KOPT-K1 (cell line): ENCODE data around the gene LONP1.

ENCODE experiments used
- H3K27ac ChIP-seq: fragments of 200-600 bp; sonication (generic); 2 replicates; pipeline ENCODE4 v1.5.1; 2016; ENCODE audit warnings: antibody characterized with exemption, mild to moderate bottlenecking, low read depth, low read length; ENCODE audit not compliant: poor library complexity, severe bottlenecking
- H3K36me3 ChIP-seq: fragments of 200-600 bp; sonication (generic); 2 replicates; pipeline ENCODE4 v1.5.1; 2017; ENCODE audit warnings: antibody characterized with exemption, mild to moderate bottlenecking, low read length, moderate library complexity; ENCODE audit not compliant: insufficient read depth
- H3K9me3 ChIP-seq: fragments of 200-600 bp; sonication (generic); 2 replicates; pipeline ENCODE4 v1.5.1; 2017; ENCODE audit warnings: antibody characterized with exemption, low read length, mild to moderate bottlenecking; ENCODE audit not compliant: insufficient read depth, poor library complexity, severe bottlenecking

The LONP1 gene

DNA sequence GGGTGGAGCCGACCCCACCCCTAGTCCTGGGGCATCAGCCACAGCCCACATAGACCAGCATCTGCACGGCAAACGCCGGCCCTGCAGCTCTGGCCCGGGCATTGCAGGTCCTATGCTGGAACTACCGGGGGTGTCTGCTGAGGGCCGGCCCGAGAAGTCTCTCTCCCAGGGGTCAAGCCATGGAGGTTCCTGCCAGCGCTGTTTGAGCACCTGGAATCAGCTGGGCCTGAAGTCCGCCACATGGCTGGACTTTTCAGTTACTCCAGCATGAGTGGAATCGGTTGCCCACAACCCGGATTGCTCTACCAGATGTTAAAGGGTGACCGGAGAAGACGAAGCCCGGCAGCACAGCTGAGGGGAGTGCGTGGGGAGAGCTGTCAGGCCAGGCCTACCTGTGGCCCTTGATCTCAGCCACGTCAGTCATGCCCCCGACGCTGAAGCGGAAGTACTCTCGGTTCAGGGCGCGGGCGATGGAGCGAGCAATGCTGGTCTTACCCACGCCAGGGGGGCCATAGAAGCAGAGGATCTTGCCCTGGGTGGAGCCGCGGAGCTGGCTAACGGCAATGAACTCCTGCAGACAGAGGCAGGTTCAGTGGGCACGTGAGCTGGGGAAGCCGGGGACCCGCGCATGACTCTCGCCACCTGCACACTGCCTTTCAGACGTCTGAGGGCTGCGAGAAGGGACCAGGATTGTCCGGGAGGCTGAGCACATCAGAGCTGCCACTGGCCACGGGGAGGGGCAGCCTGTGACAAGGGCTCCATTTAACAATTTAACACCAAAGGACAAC is 21.1 kb downstream of the LONP1 start:
- H3K27ac ChIP-seq, result no peak overlapping the region
- peaks cover 85% of the 10 kb centered on the region for H3K36me3 ChIP-seq
- H3K9me3 ChIP-seq, result no peaks in the 10 kb centered on the region

DNA sequence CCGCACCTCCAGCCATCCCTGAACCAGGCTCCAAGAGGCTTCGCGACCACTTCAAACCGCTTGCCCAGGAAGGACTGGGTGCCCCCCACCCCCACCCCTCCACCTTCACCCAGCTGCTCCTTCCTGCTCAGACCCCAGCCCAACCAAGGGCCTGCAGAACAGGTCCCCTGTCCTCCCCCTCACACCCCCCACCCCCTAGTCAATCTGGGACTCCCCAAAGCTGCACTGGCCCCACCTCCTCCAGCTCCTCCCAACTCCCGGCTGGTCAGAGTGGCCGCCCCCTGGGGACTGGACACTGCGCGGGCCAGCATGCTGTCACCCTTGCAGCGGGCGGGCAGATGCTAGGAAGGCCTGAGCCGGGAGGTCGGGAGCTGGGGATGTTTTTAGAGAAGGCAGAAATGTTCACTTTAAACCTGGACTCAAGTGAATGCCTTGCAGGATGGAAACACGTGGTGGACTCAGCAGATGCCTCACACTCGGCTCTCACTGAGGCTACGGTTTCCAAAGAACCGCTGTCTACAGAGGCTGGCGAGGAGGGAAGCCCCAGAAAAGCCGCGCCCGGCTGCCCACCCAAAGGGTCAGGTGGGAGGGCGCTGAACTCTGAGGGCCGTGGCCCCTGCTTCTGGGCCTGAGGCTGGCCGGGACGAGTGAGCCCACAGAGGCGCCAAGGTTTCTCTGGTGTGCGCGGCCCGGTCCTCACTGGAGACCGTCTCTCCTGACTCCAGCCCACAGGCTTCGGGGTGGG is 21.9 kb downstream of the LONP1 start:
- Histone ChIP-seq H3K27ac (no peak overlapping the region), H3K36me3 (peaks cover 85% of the 10 kb centered on the region), H3K9me3 (no peaks in the 10 kb centered on the region)

DNA sequence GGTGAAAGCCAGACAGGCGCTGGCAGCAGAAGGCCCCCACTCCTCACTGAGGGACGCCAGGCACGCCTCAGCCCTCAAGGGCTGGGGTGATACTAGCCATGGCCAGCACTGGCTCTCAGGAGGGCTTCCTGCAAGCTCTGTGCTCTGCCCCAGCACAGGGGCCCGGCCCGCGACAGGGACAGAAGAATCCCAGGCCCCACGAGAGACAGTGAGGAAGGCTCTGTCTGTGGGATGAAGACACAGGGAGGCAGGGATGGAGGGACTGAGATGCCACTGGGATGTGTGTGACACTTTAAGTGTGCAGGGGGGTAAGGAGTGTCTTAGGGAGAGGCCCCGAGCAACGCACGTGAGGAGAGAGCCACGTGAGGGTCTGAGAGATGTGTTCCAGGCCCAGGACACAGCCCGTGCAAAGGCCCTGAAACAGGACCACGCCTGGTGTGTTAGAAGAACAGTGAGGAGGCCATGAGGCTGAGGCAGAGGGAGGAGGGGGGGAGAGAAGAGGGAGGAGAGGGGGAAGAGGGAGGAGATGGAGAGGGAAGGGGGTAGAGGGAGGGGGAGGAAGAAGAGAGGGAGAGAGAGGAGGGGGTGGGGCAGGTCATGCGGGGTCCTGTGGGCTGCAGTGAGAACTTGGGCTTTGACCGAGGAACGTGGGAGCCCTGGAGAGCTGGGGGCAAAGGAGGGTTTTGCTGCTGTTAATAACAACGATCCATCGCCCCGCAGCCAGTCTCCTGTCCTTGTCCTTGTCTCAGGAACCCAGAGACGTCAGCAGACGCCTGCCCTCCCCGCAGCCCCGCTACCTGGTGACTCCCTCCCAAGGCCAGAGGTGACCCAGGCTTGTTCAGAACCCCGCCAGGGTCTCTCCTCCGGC is 22.7 kb downstream of the LONP1 start:
- Histone ChIP-seq H3K27ac (no peak overlapping the region), H3K36me3 (peaks cover 90% of the 10 kb centered on the region), H3K9me3 (no peaks in the 10 kb centered on the region)

DNA sequence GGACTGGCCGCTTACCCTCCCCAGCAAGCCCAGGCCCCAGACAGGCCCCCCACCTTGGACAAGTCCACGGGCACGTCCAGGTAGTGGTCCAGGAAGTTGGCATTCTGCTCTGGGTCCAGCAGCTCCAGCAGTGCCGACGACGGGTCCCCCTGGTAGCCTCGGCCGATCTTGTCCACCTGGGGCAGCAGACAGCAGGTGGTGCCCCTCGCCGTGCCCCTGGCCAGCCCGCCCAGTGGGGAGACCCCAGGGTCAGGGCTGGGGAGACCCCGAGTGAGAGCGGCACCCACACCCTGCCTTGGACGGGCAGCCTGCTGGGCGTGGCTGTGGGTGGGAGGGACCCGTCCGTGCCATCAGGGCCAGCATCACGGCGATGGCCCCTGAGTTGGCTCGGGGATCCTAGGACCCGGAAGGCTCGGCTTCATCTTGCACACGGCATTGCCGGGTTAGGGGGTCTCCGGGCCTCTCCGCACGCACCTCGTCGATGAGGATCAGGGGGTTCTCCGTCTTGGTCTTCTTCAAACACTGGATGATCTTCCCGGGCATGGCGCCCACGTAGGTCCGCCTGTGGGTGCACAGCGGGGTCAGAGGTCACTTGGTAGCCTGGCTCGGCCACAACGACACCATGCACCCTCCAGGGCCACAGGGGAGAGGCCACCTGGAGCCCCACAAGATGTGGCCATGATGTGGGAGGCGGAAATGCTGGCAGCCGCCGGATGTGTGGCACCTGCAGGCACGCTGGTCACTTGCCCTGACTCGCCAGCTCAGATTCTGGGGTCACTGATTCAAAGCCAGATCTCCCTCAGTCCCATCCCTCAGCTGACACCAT is 23.5 kb downstream of the LONP1 start:
- Histone ChIP-seq H3K36me3 (peaks cover 99% of the 10 kb centered on the region), H3K27ac (no peak overlapping the region), H3K9me3 (no peaks in the 10 kb centered on the region)

DNA sequence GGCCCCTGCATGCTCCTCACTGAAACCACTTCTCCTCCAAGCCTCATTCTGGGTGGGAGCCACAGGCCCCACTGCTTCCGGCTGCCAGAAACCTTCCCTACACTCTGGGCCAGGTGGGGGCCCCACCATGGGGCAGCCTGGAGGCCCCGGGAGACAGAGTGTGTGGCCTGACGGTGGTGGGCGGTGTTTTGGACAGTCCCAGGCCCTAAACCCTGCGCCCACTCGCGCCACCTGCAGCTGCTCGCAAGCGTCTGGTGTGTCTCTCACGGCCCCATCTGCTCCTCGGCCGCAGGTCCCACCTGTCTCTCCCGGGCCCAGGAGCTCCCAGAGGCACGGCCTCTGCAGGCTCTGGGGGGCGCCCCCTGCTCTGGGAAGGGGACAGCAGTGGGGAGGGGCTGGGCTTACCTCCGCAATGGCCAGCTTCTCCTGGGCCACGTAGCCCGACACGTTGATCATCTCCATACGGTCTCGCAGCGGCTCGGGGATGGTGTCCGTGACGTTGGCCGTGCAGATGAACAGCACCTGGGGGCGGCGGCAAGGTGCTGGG is 24.2 kb downstream of the LONP1 start:
- H3K9me3 ChIP-seq, result no peaks in the 10 kb centered on the region
- H3K27ac ChIP-seq, result no peak overlapping the region
- peaks cover 99% of the 10 kb centered on the region for H3K36me3 ChIP-seq

DNA sequence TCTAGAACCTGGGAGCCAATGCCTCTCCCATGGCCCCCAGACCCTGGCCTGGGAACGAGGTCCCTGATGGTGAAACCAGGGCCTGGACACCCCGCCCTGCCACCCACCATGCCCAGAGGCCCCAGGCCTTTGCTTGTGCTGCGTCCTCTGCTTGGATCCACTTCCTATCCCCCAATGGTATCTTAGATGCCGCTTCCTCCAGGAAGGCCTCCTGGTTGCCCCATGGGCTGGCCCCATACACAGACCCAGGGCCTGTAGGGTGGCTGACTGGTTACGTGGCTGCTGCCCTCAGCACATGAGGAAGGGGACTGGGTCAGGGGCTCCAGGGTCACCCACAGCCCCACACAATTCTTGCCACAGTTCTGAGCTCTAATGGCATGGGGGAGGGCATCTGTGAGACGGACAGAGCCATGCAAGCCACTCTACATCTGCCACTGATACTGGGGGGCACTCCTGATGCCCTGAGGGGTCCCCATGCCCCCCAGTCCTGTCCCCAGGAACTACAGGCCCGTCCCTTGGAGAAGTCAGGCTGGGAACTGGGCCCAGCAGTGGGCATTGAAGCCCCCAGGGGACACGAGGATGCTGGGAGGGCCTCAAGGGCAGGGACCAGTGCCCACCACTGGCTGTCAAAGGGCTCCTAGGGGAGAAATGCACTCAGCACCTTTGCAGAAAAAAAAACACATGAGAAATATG is 24.8 kb downstream of the LONP1 start:
- Histone ChIP-seq H3K9me3 (no peaks in the 10 kb centered on the region), H3K27ac (no peak overlapping the region), H3K36me3 (peaks cover 92% of the 10 kb centered on the region)

DNA sequence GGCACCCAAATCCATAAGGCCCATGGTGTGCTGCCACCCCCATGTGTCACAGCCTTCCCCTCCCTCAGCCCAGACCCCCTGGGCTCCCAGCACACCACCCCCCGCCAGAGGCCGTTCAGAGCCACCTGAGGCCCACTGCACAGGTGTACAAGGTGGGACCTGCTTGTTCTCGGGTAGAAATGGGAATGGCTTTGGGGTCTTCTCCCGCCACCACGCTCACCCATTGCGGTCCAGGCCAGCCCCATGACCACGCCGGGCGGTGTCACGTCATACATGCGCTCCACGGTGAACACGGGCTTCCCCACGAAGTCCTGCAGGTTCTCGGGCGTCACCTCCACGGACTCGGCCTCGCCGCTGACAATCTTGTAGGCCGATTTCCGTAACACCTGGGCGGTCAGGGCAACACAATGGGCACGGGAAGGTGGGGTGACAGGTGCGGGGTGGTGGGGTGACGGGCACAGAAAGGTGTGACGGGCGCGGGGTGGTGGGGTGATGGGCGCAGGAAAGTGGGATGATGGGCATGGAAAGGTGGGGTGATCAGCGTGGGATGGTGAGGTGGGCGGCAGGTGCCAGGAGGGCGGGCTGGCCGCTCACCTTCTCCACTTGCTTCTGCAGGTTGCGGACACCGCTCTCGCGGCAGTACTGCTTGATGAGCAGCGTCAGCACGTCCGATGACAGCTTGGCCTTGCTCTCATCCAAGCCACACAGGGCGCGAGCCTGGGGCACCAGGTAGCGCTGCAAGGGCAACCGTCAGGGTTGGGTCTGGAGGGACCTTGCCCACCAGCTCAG is 25.6 kb downstream of the LONP1 start:
- Histone ChIP-seq H3K27ac (no peak overlapping the region), H3K9me3 (no peaks in the 10 kb centered on the region), H3K36me3 (peaks cover 86% of the 10 kb centered on the region)

DNA sequence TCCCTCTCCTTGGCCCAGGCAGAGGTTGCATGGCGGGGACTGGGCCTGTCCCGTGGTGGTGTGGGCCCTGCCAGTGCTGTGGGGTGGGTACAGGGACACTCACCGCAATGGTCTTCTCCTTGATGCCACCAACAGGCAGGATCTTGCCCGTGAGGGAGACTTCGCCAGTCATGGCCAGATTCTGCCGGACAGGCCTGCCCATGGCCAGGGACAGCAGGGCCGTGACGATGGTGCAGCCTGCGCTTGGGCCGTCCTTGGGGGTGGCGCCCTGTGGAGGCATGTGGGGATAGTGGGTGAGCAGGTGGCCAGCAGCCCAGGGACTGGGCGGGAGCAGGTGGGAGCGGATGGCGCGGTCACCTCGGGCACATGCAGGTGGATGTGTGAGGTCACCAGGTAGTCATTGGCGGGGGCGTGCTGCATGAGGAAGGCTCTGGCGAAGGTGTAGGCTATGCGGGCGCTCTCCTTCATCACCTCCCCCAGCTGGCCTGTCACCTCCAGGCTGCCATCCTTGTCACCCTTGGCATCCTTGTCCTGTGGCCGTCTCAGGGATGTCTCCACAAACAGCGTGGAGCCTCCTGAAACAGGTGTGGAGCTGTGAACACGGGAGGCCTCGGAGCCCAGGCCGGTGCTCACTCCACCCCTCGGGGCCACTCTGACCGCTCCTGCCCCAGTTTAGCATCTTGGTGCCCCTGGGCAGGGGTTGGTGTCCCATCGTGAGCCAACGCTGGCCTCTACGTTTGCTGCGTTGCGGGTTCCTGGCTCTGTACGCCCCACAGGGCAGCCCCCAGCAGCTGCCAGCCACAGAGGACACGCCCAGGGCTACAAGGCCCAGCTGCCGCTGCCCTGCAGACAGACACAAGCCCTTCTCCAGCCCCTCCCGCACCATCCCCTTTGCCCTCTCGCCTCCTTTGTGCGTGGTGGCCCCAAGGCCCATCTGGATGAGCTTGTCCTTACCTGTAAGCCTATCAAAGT is 26.5 kb downstream of the LONP1 start:
- H3K27ac ChIP-seq, result no peak overlapping the region
- H3K9me3 ChIP-seq, result no peaks in the 10 kb centered on the region
- peaks cover 78% of the 10 kb centered on the region for H3K36me3 ChIP-seq

DNA sequence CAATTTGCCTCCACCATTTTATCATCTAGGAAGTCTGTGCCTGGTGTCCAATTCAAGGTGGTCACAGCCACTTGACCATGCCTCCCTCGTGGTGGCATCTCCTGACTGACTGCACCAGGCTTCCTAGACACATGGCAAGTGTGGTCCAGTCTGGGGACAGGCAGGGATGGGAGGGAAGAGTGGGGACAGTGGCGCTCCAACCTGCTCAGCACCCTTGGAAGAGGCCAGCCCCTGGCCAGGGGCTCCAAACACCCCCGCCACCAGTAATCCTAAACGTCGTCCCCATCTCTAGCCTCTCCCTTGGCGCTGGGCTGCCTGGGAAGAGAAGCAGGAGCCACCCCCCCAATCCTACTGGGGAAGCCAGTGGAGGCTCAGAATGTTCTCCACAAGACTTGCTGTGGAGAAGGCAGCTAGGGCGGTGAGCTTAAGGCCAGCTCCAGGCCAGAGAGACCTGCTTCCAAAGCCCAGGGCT is 27.2 kb downstream of the LONP1 start:
- H3K36me3 ChIP-seq, result peaks cover 70% of the 10 kb centered on the region
- H3K27ac ChIP-seq, result no peak overlapping the region
- no peaks in the 10 kb centered on the region for H3K9me3 ChIP-seq

DNA sequence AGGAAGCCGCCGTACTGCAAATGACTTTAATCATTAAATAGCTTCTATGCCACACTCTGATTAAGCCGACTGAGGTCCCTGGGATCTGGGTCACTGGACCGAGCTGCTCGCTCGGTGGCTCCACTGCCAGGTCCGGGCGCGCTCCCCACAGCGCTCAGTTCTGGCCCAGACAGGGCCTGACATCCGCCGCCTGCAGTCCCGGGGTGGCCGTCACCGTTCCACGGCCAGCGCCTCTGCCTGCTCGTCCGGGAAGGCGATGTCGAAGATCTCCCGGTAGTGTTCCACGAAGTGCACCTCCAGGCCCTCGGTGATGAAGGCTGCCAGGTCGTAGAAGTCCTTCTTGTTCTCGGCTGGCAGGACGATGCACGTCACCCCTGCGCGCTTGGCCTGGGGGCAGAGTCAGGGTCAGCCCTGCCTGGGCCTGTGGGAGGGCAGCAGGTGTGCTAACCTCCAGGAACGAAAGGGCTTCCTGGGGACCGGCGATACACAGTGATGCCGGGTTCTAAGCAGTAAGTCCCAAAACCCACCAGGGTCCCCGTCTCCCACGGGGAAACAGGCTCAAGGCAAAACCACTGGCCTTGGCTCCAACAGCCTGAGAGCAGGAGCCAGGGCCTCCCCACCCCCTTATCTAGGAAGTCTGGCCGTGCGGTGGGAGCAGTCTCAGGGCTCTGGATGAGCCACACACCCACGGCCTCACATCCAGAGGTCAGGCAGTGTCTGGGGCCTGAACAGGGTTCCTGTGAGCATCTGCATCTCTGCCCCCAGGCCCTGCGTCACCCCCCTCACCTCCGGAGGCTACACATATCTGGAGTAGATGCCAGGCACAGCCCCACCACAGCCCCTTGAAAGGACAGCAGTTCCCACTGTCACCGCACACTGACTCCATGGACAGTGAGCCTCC is 27.9 kb downstream of the LONP1 start:
- no peaks in the 10 kb centered on the region for H3K9me3 ChIP-seq
- peaks cover 63% of the 10 kb centered on the region for H3K36me3 ChIP-seq
- peak overlapping the region; percentile 94 for H3K27ac ChIP-seq

DNA sequence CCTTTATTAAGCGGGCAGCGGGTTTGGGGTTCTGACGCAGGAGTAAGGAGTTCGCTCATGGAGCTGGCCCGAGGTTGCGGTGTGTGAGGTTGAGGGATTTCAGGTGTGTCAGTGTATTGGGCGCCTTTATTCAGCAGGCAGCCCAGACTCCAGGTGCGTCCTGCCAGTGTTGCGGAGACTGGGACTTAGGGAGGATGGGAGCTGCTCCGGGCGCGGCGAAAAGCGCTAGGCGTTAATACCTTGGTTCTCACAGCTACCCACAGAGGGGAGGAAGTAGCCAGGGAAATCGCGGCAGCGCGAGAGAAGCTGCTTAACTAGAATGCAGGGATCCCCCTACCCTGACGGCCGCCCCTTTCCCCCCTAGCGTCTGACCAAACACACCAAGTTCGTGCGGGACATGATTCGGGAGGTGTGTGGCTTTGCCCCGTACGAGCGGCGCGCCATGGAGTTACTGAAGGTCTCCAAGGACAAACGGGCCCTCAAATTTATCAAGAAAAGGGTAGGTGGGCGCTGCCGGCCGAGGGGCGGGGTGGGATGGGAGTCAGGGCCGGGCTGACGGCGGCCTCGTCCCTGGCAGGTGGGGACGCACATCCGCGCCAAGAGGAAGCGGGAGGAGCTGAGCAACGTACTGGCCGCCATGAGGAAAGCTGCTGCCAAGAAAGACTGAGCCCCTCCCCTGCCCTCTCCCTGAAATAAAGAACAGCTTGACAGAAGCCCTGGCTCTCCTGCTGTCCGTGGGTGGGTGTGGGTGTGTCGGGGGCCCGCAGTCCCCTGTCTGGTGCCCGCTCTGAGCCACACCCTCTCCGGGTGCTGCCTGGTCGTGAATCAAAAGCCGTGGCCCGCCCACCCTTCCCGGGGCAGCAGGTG is 28.8 kb downstream of the LONP1 start:
- H3K36me3 ChIP-seq, result peaks cover 55% of the 10 kb centered on the region
- H3K9me3 ChIP-seq, result no peaks in the 10 kb centered on the region
- H3K27ac ChIP-seq, result peak overlapping the region; percentile 94
